HG03039 (cell line): Measurements from ENCODE around the gene PLAAT4.
"Not testable (repeated sequence)": the region's sequence is repeated elsewhere in the genome, so short reads cannot be mapped to it uniquely, and the experiment has no call there.

ENCODE experiments used
- ATAC-seq: cut with Tn5 transposase; IDR thresholded peaks from one replicate; pipeline ENCODE4 v1.9.1; 2021; ENCODE audit warnings: mild to moderate bottlenecking, moderate library complexity; ENCODE audit not compliant: unreplicated experiment

The PLAAT4 gene

DNA sequence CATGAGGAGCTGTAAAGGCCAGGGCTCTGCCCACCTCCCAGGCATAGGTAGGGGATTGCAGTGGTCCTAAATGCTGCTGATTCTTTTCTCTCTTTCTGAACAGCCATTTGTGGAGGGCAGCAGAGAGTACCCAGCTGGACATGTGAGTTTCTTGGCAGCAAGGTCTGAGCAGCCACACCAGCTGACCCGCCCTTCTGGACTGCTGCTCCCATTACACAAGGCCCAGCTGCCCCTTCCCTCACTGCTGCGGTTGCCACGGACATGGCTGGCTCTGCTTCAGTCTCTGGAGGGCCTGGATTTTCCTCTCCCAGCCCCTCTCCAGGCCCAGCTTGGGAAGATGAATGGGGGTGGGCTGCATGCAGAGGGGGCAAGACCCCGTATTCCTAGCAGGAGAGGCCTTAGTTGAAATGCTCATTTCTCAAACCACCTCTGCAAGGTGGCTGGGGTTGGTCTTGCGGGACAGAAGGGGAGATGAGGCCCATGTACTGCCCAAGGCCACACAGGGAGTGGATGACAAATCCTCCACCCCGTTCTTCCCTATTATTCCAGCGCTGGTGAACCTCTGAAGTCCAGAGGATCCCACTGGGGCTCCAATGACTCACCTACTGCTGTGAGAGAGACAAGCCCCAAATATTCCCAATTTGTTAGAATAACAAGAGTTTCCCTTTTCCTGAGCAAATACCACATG lies 26.1 kb upstream of the PLAAT4 start:
- ATAC-seq, result no peak

DNA sequence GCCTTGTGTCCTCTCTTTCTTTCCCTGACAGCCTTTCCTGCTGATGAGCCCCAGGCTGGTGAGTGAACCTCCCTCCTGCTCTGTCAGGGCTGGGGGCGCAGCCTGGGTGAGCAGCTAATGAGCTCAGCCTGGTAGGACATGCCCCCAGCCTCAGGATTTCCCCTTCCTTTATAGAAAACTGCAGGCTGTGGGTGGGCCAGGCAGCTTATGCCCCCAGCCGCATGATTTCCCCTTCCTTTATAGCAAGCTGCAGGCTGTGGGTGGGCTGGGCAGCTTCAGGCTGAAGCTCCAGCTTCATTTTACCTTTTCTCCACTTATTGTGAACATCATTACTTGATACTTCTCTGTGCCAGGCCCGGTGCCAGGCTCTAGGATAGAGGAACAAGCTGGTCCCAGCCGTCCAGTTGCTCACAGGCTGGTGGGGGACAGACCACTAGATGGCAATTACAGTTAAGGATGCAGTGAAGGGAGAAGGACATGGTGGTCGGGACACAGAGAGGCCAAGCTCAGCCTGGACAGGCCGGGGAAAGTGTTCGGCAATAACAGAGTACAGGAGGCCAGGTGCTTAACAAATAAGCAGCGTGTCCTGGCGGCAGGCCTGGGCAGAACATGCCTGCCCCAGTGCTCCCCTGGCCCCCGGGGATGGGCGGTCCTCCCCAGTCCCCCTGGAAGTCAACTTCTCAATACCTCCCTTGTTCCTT lies 25.4 kb upstream of the PLAAT4 start:
- ATAC-seq, result no peak

DNA sequence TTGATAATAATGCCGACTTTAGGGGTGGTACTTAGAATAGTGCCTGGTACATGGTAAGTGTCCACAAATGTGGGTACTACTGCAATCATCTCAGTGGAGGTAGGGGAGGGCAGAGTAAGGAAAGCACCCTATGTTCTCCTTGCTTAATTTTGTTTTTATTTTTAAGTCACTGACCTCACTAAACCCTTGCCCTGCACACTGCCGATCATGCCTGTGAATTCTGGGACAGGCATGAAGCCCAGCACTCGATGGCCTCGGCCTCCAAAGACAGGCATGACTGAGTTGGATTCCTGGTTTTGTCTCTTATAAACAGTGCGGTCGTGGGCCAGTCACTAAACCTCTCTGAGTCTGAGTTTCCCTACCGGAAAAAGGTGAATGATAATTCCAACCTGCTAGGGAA lies 23.8 kb upstream of the PLAAT4 start:
- no peak for ATAC-seq

DNA sequence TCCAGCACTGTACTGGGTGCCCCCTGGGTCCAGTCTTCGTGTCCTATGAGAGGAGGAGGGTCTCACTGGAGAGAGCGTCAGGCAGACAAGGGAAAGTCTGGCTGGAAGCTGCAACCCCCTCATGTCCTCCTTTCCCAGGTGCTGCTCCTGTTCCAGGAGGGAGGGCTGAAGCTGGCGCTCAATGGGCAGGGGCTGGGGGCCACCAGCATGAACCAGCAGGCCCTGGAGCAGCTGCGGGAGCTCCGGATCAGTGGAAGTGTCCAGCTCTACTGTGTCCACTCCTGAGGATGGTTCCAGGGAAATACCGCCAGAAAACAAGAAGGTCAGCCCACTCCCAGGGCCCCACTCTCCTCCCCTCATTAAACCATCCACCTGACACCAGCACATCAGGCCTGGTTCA lies 20.5 kb upstream of the PLAAT4 start:
- no peak for ATAC-seq

DNA sequence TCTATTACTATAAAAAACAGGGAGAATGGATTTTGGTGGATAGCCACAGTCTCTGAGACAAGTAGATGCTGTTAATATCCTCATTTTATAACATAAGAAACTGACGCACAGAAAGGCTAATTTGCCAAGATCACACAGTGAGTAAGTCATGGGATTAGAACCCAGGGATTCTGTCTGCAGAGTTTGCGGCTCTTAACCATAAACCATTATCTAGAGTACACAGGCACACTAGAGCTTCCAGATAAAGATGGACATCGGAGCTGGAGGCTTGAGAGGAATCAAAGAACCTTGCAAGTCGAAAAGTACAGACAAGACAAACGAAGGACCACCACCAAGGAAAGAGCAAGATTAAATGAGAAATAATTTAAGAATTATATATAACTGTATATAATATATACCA lies 19.5 kb upstream of the PLAAT4 start:
- no peak for ATAC-seq

DNA sequence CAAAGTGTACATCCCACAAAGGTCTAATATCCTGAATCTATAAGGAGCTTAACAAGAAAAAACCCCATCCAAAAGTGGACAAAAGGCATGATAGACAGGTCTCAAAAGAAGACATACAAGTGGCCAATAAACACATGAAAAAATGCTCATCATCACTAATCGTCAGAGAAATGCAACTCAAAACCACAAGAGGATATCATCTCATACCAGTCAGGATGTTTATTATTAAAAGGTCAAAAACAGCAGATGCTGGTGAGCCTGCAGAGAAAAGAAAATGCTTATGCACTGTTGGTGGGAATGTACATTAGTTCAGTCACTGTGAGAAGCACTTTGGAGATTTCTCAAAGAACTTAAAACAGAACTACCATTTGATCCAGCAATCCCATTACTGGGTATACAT lies 18.1 kb upstream of the PLAAT4 start:
- ATAC-seq, result no peak

DNA sequence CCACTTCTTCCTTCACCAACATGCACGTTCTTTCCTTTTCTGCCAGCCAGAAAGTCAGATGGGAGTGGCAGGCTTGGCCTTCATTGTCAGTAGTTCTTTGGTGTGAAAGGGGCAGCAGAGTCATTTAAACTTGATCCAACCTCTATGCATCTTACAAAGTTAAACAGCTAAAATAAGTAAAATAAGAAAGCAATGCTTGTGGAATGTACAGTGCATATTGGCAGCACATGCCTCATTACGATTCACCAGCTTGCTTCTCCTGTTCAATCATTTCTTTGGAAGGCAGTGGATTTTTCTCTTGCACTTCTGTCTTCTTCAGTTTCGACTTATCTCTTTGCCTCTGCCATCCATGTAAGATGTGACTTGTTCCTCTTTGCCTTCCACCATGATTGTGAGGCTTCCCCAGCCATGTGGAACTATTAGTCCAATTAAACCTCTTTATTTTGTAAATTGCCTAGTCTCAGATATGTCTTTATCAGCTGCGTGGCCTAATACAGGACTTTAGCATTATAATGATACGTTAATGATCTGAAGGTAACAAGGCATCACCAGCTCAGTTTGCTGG lies 15.9 kb upstream of the PLAAT4 start:
- no peak for ATAC-seq

DNA sequence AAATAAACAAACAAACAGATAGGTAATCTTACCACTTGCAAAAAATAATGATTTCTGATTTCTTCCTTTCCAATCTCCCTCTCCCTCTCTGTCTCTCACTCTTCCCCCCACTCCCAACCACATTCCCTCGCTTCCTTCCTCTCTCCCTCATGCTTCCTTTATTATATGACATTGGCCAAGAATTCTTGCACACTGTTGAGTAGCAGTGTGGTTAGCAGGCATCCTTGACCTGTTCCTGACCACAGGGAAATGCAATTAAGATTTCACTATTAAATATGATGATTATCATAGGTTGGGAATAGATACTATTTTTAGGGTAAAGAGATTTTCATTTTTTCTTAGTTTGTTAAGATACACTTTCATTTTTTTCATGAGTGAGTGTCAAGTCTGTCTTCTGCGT lies 14.7 kb upstream of the PLAAT4 start:
- no peak for ATAC-seq

DNA sequence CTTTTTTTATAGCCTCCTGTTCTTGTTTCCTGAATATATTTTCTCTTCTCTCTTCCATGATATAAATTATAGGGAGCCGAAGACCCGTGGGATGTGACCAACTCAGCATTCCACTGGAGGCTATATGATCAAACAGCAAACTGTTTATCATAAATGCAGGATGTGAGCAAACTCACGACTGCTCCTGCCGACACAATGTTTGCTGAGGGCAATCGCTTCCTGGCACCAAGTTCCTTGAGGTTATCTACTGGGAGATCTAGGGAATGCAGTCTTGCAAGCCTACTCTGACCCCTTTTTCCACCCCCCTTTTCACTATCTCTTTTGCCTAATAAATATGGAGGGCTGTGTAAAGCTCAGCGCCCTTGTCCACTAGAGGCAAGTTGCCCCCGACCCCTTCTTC lies 13.5 kb upstream of the PLAAT4 start:
- no peak for ATAC-seq

DNA sequence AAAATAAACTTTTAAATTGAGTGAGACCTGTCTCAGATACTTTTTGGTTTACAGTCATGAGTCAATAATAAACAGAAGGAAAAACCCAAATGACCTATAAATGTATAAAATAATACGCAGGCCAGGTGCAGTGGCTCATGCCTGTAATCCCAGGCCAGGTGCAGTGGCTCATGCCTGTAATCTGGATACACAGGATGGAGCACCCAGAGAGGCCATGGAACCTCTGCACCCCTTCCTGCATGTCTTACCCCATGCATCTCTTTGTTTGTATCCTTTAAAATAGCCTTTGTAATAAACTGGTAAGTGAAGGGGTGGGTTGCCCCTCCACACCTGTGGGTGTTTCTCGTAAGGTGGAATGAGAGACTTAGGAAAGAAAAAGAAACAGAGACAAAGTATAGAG lies 8.9 kb upstream of the PLAAT4 start:
- no peak for ATAC-seq

DNA sequence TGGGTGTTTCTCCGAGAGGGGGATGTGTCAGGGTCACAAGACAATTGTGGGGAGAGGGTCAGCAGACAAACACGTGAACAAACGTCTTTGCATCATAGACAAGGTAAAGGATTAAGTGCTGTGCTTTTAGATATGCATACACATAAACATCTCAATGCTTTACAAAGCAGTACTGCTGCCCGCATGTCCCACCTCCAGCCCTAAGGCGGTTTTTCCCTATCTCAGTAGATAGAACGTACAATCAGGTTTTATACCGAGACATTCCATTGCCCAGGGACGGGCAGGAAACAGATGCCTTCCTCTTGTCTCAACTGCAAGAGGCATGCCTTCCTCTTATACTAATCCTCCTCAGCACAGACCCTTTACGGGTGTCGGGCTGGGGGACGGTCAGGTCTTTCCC lies 8.5 kb upstream of the PLAAT4 start:
- not testable (repeated sequence) for ATAC-seq

DNA sequence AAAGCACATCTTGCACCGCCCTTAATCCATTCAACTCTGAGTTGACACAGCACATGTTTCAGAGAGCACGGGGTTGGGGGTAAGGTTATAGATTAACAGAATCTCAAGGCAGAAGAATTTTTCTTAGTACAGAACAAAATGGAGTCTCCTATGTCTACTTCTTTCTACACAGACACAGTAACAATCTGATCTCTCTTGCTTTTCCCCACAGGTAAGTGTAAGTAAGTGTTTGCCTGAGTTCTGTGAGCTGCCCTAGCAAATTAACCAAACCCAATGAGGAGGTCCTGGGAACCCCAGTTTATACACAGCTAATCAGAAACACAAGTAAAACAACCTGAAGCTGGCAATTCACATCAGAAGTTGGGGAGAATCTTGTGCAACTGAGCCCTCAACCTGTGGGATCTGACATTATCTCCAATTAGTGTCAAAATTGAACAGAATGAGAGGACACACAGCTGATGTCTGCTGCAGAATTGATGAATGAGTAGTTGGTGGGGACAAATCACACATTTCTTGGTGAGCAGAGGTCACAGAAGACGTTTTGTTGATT lies 7.8 kb upstream of the PLAAT4 start:
- ATAC-seq, result not testable (repeated sequence)

DNA sequence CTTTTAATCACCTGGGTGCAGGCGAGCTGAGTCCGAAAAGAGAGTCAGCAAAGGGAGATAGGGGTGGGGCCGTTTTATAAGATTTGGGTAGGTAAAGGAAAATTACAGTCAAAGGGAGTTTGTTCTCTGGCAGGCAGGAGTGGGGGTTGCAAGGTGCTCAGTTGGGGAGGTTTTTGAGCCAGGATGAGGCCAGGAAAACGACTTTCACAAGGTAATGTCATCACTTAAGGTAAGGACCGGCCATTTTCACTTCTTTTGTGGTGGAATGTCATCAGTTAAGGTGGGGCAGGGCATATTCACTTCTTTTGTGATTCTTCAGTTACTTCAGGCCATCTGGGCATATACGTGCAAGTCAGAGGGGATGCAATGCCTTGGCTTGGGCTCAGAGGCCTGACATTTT lies 7.2 kb upstream of the PLAAT4 start:
- not testable (repeated sequence) for ATAC-seq

DNA sequence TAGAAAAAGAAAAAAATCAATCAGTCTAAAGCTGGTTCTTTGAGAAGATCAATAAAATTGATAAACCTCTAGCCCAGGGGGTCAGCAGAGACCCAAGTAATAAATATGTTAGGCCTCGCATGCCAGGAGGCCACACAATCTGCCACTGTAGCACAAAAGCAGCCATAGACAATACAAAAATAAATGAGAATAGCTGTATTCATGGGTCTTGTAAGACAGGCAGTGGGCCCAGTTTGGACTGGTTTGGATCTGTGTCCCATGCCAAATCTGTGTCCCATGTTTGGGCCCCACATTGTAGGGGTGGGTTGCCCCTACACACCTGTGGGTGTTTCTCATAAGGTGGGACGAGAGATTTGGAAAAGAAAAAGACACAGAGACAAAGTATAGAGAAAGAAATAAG lies 6.6 kb upstream of the PLAAT4 start:
- no peak for ATAC-seq

DNA sequence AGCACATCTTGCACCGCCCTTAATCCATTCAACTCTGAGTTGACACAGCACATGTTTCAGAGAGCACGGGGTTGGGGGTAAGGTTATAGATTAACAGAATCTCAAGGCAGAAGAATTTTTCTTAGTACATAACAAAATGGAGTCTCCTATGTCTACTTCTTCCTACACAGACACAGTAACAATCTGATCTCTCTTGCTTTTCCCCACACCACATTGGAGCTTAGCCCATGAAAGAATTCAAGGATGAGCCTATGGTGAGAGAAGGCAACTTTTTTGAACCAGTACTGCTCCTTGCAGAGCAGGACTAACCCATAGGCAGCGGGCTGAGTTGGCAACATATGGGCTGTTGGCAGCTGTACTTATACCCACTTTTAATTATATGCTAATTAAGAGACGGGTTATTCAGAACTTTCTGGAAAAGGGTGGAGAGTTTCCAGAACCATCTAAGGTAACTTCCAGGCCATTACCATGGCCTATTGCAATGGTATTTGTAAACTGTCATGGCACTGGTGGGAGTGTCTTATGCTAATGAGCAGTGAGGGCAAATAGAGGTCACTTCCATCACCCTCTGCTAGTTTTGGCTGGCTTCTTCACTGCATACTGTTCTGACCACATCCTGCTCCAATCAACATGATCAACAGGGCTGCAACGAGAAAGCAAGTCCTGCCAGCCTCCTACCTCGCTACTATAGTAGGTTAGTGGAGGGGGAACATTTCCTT lies 5.4 kb upstream of the PLAAT4 start:
- ATAC-seq, result not testable (repeated sequence)

DNA sequence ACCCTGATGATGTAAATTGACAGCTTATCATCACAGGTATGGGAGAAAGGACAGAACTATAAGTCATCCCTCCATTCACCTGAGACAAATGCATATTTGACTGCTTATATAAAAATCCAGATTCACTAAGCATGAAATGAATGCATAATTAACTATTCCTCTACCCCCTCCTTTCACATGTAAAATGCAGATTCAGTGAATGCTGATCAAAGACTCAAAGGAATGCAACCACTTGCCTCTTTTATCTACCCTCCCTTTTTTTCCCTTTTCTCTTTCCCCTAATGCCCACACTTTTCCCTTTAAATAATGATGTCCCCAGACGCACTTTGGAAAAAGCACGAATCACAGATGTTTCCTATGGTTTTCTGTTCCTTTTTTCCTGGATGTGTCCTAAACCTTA lies 4.5 kb upstream of the PLAAT4 start:
- ATAC-seq, result no peak

DNA sequence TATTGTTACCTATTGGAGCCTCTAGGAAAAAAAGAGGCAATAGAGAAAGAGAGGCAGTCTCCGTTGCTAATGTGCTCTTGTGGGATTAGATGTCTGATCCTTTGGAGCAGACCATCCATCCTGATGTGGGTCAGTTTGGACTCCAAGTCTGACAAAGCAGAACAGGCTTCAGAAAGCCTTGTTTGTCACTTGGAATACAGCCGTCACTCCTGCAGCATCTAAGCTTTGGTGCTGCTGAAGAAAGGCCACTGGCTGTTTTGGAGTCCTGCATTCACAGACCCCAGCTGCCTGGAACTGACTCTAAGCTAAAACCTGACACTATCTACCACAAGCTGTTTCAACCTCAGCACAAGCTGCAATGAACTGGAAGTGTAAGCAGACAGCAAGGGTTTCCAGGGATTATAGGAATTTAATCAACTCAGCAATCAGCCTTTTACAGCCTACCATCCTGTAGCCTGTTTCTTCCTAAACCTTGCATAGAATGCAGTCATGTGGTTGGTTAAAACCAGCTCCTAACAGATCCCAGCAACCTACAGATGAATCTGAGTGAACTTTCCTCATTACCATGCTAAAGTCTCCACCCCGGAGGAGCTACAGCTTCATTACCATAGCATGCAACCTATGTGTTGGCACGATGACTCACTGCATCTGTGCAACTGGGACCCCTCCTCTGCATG lies 3.7 kb upstream of the PLAAT4 start:
- ATAC-seq, result no peak

DNA sequence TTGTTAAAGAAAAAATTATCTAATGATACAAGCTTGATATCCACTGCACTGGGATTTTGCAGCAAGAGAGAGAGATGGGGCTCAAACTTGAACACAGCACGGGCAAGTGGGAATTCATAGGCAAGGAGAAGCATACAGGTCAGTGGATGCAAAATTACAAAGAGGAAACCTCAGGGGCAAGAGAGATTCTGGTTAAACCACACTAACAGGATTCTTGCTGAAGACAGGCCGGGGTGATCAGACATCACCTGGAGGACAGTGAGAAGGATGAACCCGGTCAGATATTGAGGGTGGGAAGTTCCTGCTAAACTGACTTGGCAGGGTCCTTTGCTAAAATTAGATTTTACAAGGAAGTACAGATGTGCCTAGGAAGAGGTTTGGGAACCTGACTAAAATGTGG lies 2.5 kb upstream of the PLAAT4 start:
- ATAC-seq, result no peak

DNA sequence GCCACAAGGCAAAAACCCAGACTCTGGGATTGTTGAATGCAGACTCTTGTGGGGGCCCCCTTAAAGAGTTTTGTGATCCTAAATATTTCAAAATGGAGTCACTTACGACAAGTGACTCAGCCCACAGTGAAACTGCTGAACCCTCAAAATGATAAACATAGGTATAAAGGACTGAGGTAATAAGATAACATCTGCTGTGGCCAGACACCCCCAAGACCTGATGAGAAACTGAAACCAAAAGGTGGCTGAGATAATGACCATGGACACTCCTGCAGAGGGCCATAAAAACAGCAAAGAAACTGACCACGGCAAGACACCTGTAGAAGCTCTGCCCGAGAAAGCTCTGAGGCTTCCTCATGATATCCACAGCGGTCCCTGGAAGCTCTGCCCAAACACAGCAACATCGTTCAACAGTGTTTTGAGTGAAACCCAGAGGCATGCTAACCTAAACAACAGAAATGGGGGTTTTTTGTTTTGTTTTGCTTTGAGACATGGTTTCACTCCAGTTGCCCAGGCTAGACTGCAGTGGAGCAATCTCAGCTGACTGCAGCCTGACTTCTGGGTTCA lies 1.6 kb upstream of the PLAAT4 start:
- ATAC-seq, result no peak

DNA sequence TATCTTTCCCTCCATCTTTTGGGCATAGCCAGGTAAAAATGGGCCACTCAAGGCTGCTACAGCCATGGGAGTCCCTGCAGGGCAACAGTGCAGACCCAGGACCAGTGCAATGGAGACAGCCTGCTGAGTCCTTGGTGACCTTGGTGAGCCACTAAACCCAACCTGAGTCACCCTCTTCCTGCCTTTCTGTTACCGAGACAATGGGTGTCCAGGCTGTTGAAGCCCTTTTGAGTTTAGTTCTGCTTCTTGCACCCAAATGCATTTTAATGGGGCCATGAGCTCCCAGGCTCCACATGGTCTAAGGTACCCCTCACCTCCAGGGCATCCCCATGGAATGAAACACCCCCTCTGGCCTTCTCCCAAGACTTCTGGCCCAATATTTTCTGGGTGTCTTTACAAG lies 874 bp upstream of the PLAAT4 start:
- ATAC-seq, result no peak
